Stimulated activated CD4-positive, alpha-beta T cell treated with anti-CD3 and anti-CD28 coated beads, Interleukin-4, amount 100 ng/mL, for 24 hours (primary cell): ENCODE data around the gene CERCAM.
A peak's percentile ranks its signal among the peaks of the same experiment; 100 is the strongest.
"Not testable (repeated sequence)": the region's sequence is repeated elsewhere in the genome, so short reads cannot be mapped to it uniquely, and the experiment has no call there.

Source experiments
- DNase-seq: peaks from one replicate; pipeline ENCODE4 v3.0.0-alpha.2; 2020

The CERCAM gene

GRCh38 chr9:128393970-128394369 lies 26.7 kb upstream of the CERCAM start:
- no peak for DNase-seq

DNA sequence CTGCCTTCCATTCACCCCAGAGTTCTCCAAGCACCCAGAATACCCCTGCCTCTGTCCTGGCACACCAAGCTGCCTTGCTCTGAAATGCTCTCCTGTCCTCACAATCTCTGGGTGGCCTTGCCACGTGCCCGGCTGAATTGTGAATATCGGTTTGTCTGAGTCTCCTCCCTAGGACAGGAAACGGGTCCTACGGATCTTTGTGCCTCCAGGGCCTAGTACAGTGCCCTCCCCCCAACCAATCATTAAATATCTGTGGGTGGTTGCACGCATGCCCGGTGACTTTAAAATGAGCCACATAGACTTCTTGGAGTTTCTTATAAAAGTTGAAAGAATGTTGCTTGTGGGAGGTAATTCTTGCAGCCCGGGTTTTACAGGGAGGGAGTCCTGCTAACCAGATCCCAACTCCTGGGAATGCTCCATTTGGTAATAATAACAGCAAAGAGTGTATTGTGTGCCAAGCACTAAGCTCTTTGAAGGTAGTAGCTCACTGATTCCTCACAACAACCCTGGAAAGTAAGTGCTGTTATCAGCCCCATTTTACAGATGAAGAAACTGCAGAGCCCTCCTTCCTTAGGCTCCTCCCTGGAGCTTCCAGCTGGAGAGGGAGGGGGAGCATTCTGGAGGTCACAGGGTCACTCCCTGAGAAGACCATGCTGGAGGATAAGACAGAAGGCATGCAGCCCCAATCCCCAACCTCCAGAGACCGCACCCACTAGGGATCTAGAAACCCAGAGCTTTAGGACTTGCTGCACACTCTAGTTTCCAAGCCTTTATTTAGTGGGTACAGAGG lies 26.1 kb upstream of the CERCAM start:
- DNase-seq = no peak

DNA sequence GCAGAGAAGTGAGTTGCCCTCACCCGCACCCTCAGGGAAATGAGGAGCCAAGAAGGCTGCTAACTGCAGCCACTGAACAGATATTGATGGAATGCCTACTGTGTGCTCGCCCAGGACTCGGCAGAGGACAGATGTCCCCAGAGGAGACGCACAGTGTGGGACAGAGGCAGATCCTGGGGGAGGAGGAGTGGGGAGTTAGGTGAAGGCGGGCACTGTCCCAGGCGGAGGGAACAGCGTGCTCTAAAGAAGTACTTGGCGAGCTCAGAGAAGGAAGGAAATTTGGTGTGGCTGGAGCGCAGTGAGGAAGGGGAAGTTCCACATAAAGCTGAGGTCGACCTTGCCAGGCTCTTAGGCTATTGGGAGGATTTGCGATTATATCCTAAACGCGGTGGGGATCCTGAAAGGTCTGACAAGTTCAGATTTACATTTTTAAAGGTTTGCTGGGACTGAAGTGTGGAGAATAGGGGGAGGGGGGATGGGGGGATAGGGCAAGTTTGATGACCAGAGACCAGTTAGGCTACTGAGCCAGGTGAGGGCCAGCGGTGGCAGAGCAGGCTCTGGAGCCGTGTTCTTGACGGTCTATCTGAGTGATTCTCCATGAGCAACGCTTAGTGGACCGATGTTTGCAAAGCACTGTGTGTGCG lies 23.6 kb upstream of the CERCAM start:
- DNase-seq = no peak

- DNase-seq = no peak
Measured at GRCh38 chr9:128397831-128398230, 22.8 kb upstream of the CERCAM start.

DNA sequence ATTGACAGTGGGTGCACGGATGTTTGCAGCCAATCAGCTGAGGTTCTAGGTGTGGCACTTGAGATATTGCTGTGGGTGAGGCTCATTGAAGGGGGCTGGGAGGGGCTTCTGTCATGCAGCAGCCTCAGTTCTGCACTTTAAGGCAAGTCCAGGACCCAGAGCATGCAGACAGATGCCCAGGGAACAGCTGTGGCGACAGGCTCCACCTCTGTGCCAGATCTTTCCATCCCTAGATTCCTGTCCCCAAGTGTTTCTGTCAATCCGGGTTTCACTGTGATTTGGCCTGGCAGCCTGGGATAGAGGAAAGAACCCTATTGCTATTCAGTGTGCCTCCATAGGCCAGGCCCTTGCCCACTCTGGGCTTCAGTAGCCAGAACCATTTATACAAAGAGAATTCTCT lies 20.8 kb upstream of the CERCAM start:
- DNase-seq = no peak

GRCh38 chr9:128404560-128404959 lies 16.1 kb upstream of the CERCAM start:
- no peak for DNase-seq

- DNase-seq = no peak
Measured at GRCh38 chr9:128405077-128405779, 15.4 kb upstream of the CERCAM start.

DNA sequence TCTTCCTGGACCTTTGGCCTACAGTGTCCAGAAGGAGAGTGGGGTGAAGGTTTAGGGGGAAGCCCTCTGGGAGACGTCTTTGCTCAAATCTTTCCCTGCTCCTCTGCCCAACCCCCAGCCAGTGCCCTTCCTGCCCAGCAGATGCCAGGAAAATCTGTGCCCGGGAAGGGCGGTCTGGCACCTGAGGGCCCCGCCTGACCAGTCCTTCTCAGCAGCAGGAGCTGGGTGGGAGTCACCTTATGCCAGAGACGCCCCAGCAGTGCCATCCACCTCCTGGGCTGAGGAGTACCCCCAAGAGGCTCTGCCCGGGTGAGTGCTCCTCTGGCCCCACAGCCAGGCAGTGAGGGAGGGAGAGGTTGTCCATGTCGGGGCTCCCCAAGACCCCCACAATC lies 14.9 kb upstream of the CERCAM start:
- DNase-seq = no peak

DNA sequence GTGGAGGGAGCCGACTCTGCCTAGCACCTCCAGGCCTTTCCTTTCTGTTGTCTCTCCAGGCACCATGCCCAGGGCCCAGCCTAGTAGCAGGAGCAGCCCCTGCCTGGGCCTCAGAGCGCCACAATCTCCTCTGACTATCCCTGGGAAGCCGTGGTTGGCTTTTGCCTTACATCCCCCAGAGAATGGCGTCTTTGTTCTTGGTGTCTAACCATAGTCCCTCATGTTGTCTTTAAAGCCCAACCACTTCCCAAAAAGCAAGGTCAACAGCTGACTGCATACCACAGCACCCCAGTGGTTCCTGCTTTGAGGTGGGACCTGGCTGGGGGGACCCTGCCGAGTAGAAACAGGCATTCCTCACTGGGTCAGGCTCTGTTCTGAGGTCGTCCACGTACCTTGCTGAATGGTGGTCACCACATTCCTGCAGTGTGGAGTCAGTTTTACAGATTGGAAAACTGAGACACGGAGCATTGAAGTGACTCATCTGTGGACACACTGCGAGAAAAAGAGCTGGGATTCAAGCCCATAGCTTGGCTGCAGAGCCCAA lies 13.7 kb upstream of the CERCAM start:
- no peak for DNase-seq

DNA sequence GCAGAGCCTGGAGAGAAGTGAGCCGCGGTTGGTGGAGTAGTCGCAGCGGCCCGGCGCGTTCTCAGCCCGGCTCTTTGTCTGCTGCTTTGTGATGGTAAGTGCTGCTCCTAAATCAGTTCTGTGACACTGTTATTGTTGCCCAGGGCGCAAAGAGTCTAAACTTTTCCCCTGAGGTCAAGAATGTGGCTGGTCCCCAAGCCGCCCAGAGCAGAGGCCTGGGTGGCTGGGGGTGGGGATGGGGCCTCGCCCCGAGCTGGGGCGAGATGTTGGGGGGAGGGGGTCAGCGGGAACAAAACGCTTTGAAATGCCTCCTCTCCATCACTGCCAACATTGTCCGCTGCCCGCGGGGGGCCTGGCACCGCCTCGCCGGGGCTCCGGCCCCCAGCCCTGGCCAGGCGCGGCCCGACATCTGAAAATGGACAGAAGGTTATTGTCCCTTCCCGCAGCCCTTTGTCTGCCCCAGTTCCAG lies 11.7 kb upstream of the CERCAM start:
- DNase-seq = no peak

DNA sequence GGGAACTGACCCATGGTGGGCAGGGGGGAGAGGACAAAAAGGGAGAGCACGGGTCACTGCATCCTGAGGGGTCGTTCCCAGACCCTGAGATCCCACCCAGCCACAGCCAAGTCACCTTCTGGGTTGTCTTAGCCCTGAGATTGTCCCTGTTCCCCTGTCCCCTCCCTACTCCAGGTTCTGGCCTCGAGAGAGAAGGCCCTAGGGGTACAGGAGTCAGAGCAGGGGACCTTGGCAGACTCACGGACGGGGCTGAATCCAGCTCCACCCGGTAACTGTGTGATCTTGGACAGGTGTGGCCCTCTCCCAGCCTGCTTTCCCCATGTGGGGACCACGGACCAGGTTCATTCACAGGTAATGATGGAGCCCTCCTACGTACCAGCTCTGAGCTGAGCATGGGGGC lies 11.2 kb upstream of the CERCAM start:
- no peak for DNase-seq

- DNase-seq = no peak
Measured at GRCh38 chr9:128409978-128410377, 10.7 kb upstream of the CERCAM start.

DNA sequence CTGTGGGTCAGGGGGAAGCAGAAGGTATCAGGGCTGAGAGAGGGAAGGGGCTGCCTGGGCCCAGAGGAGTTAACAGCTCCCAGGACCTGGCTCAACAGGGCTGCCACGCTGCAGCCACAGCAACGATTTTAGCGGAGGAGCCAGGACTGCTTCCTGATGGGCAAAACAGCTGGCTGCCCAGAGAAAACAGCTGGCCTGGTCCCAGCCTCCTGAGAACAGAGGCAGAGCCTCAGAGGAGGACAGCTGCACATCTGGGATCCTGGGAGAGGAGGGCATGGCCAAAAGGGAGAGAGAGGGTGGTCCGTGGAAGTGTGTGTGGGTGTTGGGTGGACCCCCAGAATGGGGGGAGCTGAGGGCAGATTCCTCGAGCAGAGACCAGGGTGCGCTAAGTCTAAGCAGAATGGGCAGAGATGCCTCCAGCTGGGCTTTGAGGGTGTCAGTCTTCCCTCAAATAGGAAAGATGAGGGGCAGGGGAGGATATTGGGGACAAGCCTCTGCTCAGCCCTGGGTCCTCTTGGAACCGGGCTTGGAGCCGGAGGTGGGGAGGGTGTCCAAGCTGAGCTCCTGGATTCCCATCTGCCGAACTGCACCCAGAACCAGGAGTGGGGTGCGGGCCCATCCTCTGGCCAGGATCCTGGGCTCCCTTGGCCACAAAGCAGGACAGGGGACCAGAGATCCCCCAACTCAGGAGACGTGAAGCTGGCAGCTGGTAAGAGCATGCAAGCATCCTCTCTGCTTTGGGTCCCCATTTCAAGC lies 9.1 kb upstream of the CERCAM start:
- DNase-seq = no peak

DNA sequence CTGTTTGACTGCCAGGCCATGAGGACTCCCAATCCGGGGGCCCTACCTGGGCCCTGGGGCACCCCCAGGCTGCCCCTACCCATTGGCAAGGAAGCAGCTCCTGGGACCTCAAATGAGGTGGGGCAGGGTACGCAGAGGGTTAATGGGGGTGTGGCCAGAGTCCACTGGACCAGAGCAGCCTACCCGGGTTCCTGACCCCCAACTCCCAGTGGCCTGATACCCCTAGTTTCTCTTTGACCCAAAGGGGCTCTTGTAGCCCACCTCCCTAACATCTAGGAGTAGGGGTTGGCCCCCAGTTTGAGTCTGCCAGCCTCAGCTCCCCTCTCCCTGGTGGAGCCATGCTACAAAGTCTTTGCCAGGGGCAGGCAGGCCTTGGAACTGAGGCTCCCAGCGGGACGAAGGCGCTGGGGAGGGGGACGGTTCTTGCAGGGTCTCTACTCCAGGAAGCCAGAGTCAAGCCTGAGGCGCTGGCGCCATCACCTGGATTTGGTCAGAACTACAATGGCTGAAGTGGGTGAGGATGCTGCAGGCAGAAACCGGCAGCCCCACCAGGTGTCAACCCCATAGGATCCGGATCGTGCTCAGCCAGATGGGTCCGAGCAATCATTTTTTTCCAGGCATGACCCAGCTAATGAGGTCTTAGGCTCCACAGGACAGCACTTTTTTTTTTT lies 8.4 kb upstream of the CERCAM start:
- peak; percentile 41 for DNase-seq

DNA sequence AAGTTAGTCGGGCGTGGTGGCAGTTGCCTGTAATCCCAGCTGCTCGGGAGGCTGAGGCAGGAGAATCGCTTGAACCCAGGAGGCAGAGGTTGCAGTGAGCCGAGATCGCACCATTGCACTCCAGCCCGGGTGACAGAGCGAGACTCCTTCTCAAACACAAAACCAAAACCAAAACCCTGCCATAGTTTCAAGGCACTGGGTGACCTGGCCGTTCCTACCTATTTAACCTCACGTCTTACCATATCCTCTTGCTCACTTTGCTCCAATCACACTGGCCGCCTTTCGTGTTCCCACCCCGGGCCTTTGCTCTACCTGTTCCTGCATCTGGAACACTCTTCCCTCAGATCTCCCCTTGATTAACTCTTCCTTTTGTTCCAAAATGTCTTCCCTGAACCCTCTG lies 6.9 kb upstream of the CERCAM start:
- not testable (repeated sequence) for DNase-seq

GRCh38 chr9:128414461-128414860 lies 6.2 kb upstream of the CERCAM start:
- DNase-seq = no peak

DNA sequence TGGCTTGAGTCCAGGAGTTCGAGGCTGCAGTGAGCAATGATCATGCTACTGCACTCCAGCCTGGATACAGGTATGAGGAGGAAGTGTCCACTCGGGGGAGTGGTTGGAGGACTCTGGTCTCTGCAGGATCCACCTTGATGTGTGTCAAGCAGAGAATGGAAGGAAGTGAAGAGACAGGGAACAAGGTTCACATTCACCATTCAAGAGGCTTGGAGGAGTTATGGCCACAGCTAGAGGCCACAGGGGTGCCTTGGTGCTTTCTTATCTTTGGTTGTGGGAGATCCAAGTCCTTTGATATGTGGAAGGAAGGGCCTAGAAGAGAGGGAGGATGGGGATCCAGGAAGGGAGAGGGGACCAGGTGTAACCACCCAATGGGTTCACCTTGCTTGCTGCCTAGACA lies 5.4 kb upstream of the CERCAM start:
- no peak for DNase-seq

DNA sequence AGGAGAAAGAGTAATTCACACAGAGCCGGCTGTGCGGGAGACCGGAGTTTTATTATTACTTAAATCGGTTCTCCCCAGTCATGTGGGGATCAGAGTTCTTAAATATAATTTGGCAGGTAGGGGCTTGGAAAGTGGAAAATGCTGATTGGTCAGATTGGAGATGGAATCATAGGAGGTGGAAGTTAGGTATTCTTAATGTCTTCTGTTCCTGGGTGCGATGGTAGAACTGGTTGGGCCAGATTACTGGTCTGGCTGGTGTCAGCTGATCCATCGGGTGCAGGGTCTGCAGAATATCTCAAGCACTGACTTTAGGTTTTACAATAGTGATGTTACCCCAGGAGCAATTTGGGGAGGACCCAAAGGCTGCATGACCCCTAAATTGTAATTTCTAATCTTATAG lies 4.6 kb upstream of the CERCAM start:
- no peak for DNase-seq

DNA sequence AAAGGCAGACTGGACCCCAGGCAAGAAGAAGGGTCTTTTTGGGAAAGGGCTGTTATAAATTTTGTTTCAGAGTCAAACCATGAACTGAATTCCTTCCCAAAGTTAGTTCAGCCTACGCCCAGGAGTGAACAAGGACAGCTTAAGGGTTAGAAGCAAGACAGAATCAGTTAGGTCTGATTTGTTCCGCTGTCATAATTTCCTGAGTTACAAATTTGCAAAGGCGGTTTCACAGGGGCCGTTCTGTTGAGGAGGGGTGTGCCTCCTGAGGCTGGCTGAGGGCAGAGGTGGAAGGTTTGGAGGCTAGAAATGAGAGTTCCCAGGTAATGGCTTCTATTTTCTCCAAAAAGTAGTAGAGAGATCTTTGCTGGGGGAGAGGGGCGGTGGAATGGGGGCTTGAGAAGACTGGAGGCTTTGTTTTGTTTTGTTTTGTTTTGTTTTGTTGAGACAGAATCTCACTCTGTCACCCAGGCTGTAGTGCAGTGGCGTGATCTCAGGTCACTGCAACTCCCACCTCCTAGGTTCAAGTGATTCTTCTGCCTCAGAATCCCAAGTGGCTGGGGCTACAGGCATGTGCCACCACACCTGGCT lies 4.1 kb upstream of the CERCAM start:
- no peak for DNase-seq

DNA sequence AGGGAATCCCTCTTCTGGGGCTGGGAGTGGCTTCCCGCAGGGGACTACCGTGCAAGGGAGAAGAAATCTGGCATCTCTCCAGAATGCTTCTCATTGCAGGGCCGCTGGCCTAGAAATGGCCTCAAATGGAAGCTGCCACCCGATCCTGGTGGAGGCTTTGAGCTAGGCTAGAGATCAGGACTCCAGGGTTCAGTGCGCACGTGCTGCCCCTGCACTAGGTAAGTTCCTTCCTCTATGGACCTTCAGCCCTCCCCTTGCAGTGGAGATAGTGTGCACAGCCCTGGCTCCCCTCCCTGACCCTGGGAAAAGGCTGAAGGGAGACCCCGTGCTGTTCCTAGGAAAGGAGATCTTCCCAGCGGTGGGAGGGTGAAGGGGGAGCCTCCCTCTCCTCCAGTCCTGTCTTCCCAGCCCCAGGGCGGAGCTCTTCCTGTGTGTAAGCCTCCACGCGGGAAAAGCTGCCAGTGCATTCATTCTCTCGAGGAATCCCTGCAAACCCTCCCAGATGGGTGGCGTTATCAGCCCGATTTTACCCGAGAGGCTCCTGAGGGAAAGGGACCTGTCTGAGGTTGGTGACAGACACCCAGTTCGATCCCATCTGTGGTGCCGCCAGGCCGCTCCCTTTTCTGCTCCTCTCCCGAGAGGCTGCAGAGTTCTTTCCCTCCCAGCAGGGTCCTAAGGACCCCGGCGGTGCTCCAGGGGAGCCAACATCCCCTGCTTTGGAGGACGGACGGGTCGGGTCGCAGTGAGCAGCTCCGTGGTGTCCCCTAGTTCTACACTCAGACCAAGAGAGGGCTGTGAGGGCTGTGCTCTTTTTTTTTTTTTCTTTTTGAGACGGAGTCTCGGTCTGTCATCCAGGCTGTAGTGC lies 1.4 kb upstream of the CERCAM start:
- no peak for DNase-seq
